Mucosa of gallbladder (tissue), 1 donor: ENCODE results near the gene PTPRN2. TPM values are rescaled to one million over a fixed set of nuclear protein-coding genes. Genes with fewer than 3 reads are reported as not detected.
"Not testable (repeated sequence)": the region's sequence is repeated elsewhere in the genome, so short reads cannot be mapped to it uniquely, and the experiment has no call there.

Source experiments
- DNase-seq: peaks from one replicate; pipeline ENCODE4 v3.0.0-alpha.2; 2020; ENCODE audit warnings: low spot score
- total RNA-seq: library from RNA; stranded (reverse); gene quantifications from one replicate; pipeline ENCODE4 v1.2.1, GENCODE V29; 2021
- donor health status: DM: no; HTN: no; CAD: no.

Gene PTPRN2
- total RNA-seq, 1 donor from 2014 or later = 11.9 TPM

GRCh38 chr7:157740251-157740798, 847.3 kb downstream of the PTPRN2 start:
- no peak for DNase-seq

GRCh38 chr7:157739650-157740049, 848.0 kb downstream of the PTPRN2 start:
- DNase-seq = no peak

GRCh38 chr7:157739031-157739430, 848.6 kb downstream of the PTPRN2 start:
- DNase-seq = no peak

- no peak for DNase-seq
Measured at GRCh38 chr7:157738066-157738460, 849.6 kb downstream of the PTPRN2 start.

GRCh38 chr7:157737151-157738065, 850.2 kb downstream of the PTPRN2 start:
- DNase-seq = no peak

- DNase-seq = no peak
Measured at GRCh38 chr7:157736341-157736740, 851.3 kb downstream of the PTPRN2 start.

GRCh38 chr7:157735826-157736225, 851.8 kb downstream of the PTPRN2 start:
- no peak for DNase-seq

- no peak for DNase-seq
Measured at GRCh38 chr7:157734676-157735640, 852.7 kb downstream of the PTPRN2 start.

- DNase-seq = not testable (repeated sequence)
Measured at GRCh38 chr7:157733760-157734395, 853.7 kb downstream of the PTPRN2 start.

- no peak for DNase-seq
Measured at GRCh38 chr7:157731126-157731525, 856.5 kb downstream of the PTPRN2 start.

GRCh38 chr7:157730614-157731013, 857.0 kb downstream of the PTPRN2 start:
- no peak for DNase-seq

- no peak for DNase-seq
Measured at GRCh38 chr7:157729566-157729965, 858.1 kb downstream of the PTPRN2 start.

GRCh38 chr7:157727964-157728615, 859.5 kb downstream of the PTPRN2 start:
- DNase-seq = no peak

GRCh38 chr7:157726764-157727163, 860.9 kb downstream of the PTPRN2 start:
- no peak for DNase-seq

- DNase-seq = not testable (repeated sequence)
Measured at GRCh38 chr7:157725312-157725711, 862.3 kb downstream of the PTPRN2 start.

- DNase-seq = no peak
Measured at GRCh38 chr7:157723205-157723604, 864.4 kb downstream of the PTPRN2 start.

- no peak for DNase-seq
Measured at GRCh38 chr7:157722137-157723060, 865.2 kb downstream of the PTPRN2 start.

- DNase-seq = no peak
Measured at GRCh38 chr7:157721468-157722136, 866.0 kb downstream of the PTPRN2 start.
